SIG-M5 treated with dmso at 0.1 percent for 504 hours (cell line): ENCODE data around the gene FMNL2.

Source experiments
- DNase-seq: peaks from one replicate; lab custom pipeline; 2025; ENCODE audit not compliant: unreplicated experiment; lab: John Stamatoyannopoulos, UW

The FMNL2 gene

DNA sequence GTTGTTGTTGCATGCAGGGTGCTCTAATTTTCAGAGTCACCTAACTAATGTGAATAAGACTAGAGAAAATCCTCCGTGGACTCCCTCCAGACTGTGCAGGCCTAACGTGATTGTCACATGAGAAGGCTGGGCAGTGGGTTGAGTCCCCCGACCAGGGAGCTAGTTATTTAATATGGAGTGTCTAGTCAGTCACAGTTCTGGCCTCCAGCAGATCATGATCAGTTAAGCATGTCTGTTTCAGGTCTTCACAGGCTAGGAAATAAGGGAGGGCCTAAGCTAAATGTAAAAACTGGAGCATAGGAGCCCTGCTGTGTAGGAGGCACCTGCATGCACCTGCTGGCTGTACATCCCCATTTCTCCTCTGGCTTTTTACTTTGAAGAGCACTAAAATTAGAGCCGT is 295.5 kb downstream of the FMNL2 start:
- DNase-seq, result no peak

DNA sequence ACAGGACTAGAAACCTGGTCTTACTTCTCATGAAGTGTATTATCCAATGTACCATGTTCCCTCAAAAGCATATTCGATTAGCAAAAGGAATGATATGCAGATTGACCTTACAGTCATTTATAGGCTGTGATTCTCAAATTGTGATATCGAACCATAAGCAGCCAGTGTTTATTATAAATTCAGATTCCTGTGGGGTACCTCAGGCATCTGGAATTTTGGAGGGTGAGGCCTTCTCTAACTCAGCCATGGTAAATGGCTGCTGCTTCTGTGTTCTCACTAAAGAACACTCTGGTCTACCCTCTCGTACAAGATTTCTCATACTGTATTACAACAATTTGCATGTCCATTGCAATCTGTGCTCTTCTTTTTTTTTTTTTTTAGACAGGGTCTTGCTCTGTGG is 297.8 kb downstream of the FMNL2 start:
- no peak for DNase-seq

DNA sequence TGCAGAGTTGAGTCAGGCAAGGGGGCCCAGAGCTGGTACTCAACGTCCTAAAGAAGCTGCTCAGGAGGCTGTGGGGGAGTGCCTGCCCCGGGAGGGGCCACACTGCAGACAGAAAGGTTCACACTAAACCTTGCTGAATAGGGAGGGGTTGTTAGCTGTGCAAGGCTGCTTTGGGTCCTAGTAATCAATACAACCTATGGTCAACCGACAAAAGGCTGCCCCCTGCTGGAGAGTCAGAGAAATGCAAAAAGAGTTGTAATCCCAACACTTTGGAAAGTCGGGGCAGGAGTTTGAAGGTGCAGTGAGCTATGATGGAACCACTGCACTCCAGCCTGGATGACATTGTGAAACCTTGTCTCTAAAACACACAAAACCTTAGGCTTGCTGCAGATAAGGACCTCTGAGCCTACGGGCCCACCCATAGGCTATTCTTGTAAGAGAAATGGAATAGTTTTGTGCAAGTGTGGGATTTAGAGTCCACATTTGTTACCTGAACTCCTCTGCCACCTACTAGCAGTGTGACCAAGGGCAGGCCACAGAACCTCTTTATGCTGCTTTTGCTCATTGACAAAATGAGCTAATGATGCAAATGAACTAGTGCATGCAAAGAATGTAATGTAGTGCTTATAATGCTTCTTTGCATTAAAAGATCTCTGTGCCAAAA is 300.8 kb downstream of the FMNL2 start:
- peak; percentile 62 for DNase-seq

DNA sequence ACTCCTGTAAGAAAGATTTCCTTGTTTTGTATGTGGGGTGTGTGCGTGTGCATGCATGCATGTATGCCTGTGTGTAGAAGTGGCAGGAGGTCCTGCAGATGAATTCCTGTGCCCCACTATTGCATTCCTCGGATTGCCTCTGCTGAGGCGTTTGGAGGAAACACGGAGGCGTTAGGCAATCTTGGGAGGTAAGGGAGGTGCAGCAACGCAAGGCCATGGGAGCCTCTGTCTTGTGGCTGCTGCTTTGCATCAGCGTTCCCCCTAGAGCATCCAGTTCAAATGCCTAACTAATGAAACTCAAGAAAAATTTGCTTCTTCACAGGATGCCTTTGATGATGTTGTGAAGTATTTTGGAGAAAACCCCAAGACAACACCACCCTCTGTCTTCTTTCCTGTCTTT is 302.3 kb downstream of the FMNL2 start:
- no peak for DNase-seq

DNA sequence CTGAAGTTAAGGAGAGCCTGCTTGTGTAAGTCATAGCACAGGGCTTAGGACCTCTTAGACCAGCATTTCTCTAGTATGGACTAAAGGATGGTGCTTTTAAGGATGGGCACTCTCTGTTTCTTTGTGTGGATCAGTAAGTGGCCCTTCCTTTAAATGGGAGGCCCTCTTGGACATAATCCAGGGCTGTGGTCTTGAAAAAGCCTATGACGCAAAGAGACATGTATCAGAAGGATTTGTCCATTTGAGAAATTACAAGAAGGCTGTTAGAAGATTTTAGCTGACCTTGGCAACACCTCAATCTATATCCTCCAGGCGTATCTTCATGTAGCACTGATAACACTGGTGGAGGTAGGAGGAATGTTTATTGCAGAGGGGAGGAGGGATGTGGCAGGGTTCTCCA is 303.1 kb downstream of the FMNL2 start:
- DNase-seq, result no peak

DNA sequence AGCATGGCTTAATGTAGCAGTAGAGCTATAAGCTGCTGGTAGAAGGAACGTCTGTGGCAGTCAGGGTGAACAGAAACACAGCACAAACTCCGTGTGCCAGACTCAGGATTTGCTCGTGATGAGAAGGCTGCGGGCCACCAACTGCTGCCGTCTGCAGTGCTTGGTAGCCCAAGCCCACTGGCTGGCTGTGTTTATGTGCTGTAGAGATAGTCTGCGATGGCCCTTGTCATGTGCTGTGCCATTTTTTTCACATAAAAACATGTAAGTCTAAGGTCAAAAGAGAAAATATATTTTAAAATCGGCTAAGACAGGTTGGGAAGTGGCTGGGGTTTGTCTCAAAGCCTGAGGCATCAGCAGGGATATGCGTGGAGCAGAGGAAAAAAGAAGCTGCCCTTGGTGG is 303.6 kb downstream of the FMNL2 start:
- no peak for DNase-seq

DNA sequence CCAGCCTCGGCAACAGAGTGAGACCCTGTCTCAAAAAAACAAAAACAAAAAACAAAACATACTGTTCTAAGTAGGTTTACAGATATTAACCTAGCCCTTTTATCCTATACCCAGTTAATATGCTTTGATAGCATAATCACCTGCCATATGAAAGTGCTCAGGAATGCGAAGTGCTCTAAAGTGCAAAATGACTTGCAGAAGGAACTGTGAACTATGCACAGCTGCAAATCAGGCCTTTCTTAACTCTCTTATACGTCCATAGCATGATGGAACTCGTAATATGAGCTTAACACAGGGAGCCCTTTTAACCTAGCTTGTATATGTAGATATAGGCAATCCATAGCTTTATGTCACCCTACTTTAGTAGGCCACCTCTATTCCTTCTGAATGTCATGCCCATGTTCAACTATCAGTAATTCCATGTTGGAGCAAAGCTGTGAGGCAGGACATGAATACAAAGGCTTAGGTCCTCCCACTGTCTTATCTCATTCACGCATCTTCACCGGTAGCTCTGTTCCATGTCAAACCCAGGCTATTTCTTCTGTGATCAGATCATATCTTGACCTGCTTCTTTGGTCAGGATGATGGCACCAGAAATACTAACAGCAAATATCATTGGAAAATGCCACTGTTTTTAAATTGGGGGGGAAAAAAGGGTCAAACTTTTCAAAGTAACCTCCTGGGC is 309.4 kb downstream of the FMNL2 start:
- DNase-seq, result no peak

DNA sequence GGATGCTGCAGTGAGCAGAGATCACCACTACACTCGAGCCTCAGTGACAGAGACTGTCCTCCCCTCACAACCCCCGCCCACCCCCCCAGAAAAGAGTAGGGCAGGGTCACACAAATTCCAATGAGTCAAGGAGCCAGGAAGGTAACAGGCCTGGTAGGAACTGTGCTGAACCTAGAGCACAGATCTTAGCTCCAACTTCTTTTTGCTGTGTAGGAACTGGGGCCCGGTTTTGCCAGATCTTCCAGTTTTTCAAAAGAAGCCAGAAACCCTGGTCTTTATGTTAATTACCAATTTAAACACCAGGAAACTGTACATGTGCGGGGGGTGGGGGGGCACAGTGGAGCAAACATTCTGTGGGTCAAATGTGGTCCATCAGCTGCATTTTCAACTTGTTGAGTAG is 311.3 kb downstream of the FMNL2 start:
- no peak for DNase-seq

DNA sequence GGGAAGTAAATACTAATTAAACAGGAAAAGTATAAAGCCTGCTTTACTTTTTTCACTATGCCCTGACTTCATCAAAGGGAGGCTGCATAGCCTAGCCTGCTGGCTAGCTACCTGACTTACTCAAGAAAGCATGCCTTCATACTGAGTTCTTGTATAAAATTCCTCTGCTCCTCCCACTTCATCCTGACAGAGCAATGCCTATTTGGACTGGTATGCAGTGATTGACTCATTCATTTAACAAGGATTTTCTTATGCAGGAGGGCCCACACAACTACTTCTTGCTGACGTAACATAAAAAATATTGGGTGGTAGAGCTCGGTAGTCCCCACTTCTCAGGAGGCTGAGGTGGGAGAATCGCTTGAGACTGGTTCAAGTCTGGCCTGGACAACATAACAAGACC is 311.8 kb downstream of the FMNL2 start:
- DNase-seq, result no peak

DNA sequence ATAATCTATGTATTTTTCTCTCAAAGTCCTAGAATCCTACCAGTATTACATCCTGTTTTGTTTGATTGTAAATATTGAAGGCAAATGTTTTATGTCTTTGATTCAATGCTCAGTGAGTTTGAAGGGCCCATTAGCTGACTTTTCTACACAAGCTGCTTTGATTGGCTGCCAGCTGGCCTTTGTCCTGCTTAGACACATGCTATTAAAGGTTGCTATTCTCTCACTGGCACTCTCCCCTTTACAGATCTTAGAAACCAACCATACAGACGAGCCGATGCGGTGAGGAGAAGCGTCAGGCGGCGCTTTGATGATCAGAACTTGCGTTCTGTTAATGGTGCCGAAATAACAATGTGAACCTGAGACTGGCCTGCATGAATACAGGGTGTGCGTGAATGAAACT is 312.6 kb downstream of the FMNL2 start:
- no peak for DNase-seq

DNA sequence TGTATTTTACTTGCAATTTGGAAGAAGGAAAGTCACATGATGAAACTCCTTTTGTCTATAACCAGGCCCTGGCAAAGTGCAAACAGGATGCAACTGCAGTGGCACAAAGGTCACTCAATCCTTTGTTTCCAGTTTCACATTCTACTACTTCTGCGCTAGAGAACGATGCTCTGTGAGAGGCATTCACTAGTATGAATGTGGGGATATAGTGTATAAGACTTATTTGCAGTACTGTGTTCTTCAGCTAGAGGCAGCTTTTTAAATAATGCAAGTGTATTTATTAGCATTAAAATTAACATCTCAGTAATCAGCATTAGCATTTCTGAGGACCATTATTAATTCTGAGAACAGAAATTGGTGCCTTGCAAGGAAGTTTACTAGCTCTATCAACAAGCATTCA is 313.4 kb downstream of the FMNL2 start:
- DNase-seq, result no peak

DNA sequence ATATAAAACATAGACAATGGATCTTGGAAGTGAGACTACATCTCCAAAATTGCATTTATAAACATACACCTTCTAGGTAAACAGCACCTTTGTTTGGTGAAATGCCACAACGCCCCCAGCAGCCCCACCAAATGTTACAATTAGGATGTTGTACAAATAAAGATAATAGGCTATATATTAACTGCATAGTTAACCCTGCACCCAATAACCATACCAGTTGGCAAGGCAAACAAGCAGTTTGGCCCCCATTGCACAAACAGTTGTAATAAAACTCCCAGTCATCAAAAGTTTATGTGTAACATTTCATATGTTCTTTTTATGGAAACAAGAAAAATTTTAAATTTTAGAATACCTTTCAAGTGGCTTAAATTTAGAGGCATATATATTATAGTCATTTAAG is 315.0 kb downstream of the FMNL2 start:
- DNase-seq, result no peak

DNA sequence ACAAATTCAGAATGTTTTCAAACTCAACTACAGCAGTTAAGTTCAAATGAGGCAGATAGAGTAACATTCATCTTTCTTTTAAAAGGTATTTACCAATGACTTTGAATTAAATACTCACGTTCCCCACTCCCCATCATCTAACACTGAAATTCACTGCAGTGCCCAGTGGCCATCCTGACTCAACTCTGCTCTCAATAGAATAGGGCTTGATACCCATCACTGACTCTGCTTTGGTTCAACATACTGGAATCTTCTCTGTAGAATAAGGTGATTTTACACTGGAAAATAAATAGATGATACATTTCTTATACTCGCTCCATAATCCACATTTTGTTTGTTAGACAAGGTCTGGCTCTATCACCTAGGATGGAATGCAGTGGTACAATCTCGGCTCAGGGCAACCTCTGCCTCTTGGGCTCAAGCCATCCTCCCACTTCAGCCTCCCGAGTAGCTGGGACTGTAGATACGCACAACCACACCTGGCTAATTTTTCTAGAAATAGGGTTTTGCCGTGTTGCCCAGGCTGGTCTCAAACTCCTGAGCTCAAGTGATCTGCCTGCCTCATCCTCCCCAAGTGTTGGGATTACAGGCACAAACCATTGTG is 315.9 kb downstream of the FMNL2 start:
- no peak for DNase-seq

DNA sequence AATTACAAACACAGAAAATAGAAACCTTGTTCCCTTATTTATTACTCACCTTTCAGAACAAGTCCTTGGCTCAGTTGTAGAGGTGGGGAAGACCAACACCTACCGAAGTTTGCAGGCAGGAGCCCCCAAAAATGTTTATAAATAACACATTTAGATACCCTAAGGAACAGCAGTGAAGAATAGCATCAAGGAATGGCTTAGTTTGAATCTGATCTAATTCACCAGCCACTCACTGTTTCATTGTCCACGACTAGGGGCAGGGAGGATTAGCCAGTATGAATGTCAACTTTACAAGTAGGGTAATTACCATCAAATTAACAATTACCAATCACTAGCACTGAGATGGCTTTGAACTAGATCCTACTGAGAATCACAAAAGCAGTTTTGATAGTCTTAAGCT is 316.9 kb downstream of the FMNL2 start:
- DNase-seq, result no peak

DNA sequence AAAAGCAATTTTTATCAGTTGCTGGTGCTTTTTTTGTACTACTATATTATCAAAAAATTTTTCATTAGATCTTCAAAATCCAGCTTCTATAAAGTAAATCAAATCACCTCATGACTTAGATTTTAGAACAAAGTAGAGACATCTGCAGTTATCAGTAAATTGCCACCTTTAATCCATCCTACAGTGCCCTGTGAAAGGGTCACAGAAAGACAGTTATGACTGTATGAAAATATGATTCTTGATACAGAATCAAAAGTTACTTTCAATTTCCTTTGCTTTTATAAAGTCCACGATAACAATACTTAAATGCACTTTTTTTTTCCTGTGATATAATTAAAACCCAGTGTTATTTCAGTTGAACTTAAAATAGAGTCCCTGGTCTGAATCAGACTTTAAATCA is 320.9 kb downstream of the FMNL2 start:
- DNase-seq, result no peak

DNA sequence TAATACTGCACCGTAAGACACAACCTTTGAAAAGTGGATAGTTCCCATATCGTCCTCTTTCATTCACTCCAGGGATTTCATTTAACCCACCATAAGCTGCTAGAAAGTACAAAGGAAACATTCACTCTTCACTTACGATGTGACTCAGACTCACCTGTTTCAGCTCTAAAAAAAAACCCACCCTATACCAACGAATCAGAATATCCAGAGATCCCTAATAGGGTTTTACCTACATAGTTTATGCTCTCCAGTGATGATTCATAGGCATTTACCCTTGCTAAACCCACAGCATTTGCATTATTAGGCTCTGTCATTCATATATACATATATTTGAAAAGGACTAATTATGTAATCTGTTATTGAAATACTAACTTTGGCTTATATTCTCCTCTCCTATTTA is 322.1 kb downstream of the FMNL2 start:
- DNase-seq, result no peak

DNA sequence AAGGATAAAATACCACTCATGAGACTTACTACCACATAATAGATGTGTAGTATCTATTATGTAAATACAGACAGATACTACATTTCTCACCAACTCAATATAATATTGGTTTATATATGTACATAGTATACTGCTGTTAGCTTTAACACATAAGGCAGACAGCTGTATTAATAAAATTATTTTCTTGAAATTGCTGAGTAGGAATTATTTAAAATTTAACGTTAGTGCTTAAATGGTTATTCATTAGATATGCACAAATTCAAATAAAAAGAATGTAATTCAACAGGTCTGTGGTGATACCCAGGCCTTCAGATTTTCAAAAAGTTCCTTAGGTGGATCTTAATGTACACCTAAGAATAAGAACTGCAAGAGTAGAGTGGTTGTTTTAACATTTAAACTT is 323.2 kb downstream of the FMNL2 start:
- DNase-seq, result no peak

DNA sequence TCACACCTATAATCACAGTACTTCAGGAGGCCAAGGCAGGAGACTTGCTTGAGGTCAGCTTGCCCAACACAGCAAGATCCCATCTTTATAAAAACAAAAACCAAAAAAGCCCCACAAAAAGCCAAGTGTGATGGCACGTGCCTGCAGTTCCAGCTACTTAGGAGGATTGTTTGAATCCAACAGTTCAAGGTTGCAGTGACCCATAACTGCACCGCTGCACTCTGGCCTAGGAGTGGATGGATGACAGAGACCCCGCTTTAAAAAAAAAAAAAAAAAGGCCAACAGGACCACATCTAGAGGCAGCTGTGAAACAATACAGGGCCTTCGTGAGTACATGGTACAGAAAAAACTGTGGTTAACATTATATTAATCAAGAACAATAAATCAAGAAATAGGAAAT is 326.1 kb downstream of the FMNL2 start:
- DNase-seq, result no peak

DNA sequence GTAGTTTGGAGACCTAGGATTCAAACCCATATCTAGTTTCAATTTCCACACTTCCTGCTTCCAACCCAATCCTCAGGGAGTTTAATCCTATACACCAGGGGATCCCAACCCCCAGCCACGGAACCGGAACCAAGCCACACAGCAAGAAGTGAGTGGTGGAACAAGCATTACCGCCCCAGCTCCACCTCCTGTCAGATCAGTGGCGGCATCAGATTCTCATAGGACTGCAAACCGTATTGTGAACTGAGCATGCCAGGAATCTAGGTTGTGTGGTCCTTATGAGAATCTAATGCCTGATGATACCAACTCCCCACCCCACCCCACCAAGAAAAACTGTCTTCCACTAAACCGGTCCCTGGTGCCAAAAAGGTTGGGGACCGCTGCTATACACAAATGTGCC is 329.8 kb downstream of the FMNL2 start:
- no peak for DNase-seq

DNA sequence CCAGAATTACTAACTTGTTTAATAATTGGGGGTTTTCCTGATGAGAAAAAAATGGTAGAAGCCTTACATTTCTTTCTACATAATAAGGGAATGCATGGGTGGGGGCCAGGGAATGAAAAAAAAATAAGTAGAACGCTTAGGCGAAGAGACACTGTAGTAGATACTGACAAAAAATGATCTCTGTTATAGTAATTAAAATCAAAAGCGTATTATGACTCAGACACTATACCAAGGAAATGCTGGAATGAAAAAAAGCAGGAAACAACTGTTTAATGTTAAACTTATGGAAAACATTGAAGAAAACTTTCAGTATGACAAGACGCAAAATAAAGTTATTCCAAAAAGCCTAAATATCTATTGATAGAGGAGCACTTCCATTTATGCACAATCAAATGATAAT is 339.4 kb downstream of the FMNL2 start:
- no peak for DNase-seq

DNA sequence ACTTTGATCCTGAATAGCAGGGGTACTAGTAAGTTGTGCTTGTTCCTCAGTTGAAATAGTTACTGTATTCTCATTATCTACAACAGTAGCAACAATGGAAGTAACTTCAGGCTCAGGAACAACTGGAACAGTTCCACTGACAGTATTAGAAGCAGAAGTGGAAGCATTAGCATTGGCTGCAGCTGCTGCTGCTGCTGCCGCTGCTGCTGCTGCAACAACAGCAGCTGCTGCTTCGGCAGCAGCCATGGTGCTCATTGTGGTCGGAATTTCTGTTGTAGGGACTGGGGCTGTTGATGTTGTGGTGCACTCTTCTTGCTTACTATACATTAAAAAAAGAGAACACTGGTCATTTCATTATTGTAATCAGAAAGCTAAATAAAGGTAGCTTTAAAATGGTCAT is 341.5 kb downstream of the FMNL2 start:
- no peak for DNase-seq

DNA sequence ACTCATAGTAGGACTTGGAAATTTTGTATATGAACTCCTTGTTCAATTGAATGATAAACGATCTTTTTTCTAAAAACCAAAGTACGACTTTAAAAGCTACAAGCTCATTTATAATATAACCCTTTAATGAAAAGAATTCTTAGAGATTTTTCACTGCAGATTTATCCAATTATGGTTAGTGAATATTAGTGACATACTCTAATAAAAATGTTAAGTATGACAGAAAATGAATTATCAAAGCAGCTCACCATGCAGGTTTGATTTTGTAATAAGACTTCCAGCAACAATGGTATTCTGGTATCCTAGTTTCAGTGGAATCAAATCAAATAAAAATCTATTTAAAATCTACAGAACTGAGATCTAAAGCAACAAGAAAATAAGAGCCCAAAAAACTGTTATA is 343.8 kb downstream of the FMNL2 start:
- no peak for DNase-seq

DNA sequence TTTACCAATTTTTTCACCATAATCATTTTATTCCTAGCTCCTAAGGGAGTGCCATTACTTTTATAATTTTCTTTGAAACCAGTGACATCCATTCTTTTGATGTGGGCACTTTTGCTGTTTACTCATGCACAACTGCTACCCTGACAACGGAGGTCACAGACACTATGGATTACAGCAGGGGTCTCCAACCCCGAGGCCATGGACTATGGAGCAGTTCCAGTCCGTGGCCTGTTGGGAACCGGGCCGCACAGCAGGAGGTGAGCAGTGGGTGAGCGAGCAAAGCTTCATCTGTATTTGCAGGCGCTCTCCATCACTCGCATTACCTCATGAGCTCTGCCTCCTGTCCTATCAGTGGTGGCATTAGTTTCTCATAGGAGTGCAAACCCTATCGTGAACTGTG is 347.7 kb downstream of the FMNL2 start:
- DNase-seq, result no peak
